Liver (tissue), 9 donors: ENCODE data around the gene GTSE1. TPM values are rescaled to one million over a fixed set of nuclear protein-coding genes. Genes with fewer than 3 reads are reported as not detected.

Source experiments
- DNase-seq: peaks from one replicate; pipeline ENCODE4 v3.0.0-alpha.2; 2017; ENCODE audit warnings: low spot score
- H3K27ac ChIP-seq, 2 donors: one replicate each; pipeline ENCODE4 v1.7.0; 2013; ENCODE audit warnings: inconsistent platforms in 2 of 2, low read length in 2 of 2, control low read depth in 1 of 2, low read depth in 1 of 2, mild to moderate bottlenecking in 1 of 2
- H3K27me3 ChIP-seq, 4 donors: one replicate each; pipeline versions ENCODE4 v1.6.1 to v1.7.0; 2013; ENCODE audit warnings: low read length in 3 of 4, inconsistent platforms in 1 of 4, mild to moderate bottlenecking in 1 of 4, moderate library complexity in 1 of 4; ENCODE audit not compliant: control insufficient read depth in 4 of 4, insufficient read depth in 4 of 4
- H3K36me3 ChIP-seq, 4 donors: one replicate each; pipeline versions ENCODE4 v1.6.1 to v1.7.0; 2013; ENCODE audit warnings: low read length in 3 of 4, mild to moderate bottlenecking in 3 of 4, low read depth in 1 of 4, moderate library complexity in 1 of 4; ENCODE audit not compliant: control insufficient read depth in 4 of 4, insufficient read depth in 3 of 4
- H3K4me1 ChIP-seq, 4 donors: one replicate each; pipeline versions ENCODE4 v1.6.1 to v1.7.0; 2013; ENCODE audit warnings: low read length in 3 of 4, mild to moderate bottlenecking in 3 of 4, moderate library complexity in 1 of 4; ENCODE audit not compliant: control insufficient read depth in 4 of 4, insufficient read depth in 4 of 4
- H3K4me3 ChIP-seq, 3 donors: one replicate each; pipeline versions ENCODE4 v1.6.1 to v1.7.0; 2013; ENCODE audit warnings: low read length in 3 of 3, control low read depth in 1 of 3, low read depth in 1 of 3, mild to moderate bottlenecking in 1 of 3
- H3K9ac ChIP-seq, 2 donors: one replicate each; pipeline ENCODE4 v1.7.0; 2013; ENCODE audit warnings: low read length in 2 of 2, mild to moderate bottlenecking in 2 of 2, moderate library complexity in 2 of 2, control low read depth in 1 of 2, low read depth in 1 of 2
- H3K9me3 ChIP-seq, 4 donors: one replicate each; pipeline versions ENCODE4 v1.6.1 to v1.7.0; 2013; ENCODE audit warnings: low read length in 3 of 4; ENCODE audit not compliant: control insufficient read depth in 4 of 4
- EGR1 ChIP-seq, 2 donors: IDR thresholded peaks; 2 replicates each; pipeline ENCODE4 v1.6.1; 2016 to 2018; ENCODE audit warnings: antibody characterized with exemption in 2 of 2, low read depth in 2 of 2
- FOXA1 ChIP-seq: IDR thresholded peaks from 2 replicates; pipeline ENCODE4 v1.6.1; 2016; ENCODE audit warnings: antibody characterized with exemption
- FOXA2 ChIP-seq: IDR thresholded peaks from 2 replicates; pipeline ENCODE4 v1.6.1; 2016; ENCODE audit warnings: antibody characterized with exemption
- GABPA ChIP-seq, 2 donors: IDR thresholded peaks in 1 of 2; conservative IDR thresholded peaks in 1 of 2; 2 replicates each; pipeline ENCODE4 v1.6.1; 2016; ENCODE audit warnings: antibody characterized with exemption in 2 of 2, mild to moderate bottlenecking in 1 of 2, moderate library complexity in 1 of 2
- HNF4A ChIP-seq, 2 donors: conservative IDR thresholded peaks; 2 replicates each; pipeline ENCODE4 v1.6.1; 2016; ENCODE audit warnings: antibody characterized with exemption in 2 of 2, mild to moderate bottlenecking in 2 of 2
- HNF4G ChIP-seq: IDR thresholded peaks from 2 replicates; pipeline ENCODE4 v1.6.1; 2016; ENCODE audit warnings: antibody characterized with exemption
- JUND ChIP-seq, 2 donors: IDR thresholded peaks; 2 replicates each; pipeline ENCODE4 v1.6.1; 2016; ENCODE audit warnings: antibody characterized with exemption in 2 of 2
- RAD21 ChIP-seq, 2 donors: IDR thresholded peaks; 2 replicates each; pipeline ENCODE4 v1.6.1; 2016; ENCODE audit warnings: antibody characterized with exemption in 2 of 2, mild to moderate bottlenecking in 2 of 2
- RXRA ChIP-seq, 2 donors: IDR thresholded peaks; 2 replicates each; pipeline ENCODE4 v1.6.1; 2017 to 2018; ENCODE audit warnings: antibody characterized with exemption in 2 of 2, mild to moderate bottlenecking in 1 of 2
- SP1 ChIP-seq: IDR thresholded peaks from 2 replicates; pipeline ENCODE4 v1.6.1; 2018; ENCODE audit warnings: antibody characterized with exemption, mild to moderate bottlenecking
- TAF1 ChIP-seq: conservative IDR thresholded peaks from 2 replicates; pipeline ENCODE4 v1.6.1; 2016; ENCODE audit warnings: antibody characterized with exemption, mild to moderate bottlenecking
- YY1 ChIP-seq: IDR thresholded peaks from 2 replicates; pipeline ENCODE4 v1.6.1; 2016; ENCODE audit warnings: antibody characterized with exemption, mild to moderate bottlenecking
- WGBS: extraction: QIAGEN DNeasy Blood & Tissue Kit; methylation state at CpG from one replicate; pipeline ENCODE4 v1.1.7; 2013; 5-methylcytosine and 5-hydroxymethylcytosine counted together
- polyA plus RNA-seq, 2 donors: library from polyadenylated mRNA; stranded (reverse) in 1 of 2; unstranded in 1 of 2; fragments of 200-250 nt in 1 of 2; fragments of >200 nt in 1 of 2; fragmentation: Nextera tagmentation in 1 of 2; extraction: Ambion mirVana in 1 of 2; gene quantifications; one replicate each; pipeline versions ENCODE4 v1.2.1 to v1.2.3, GENCODE V29; 2013 to 2015
- total RNA-seq, 2 donors: library from RNA; depleted of rRNA; stranded (reverse); fragments of >200 nt; gene quantifications; one replicate each; pipeline ENCODE4 v1.2.3, GENCODE V29; 2014
- TF ChIP-seq, protein P1 (sequence below): IDR thresholded peaks from 2 replicates; pipeline ENCODE4 v1.6.1; 2016; ENCODE audit warnings: antibody characterized with exemption
- TF ChIP-seq, protein P2 (sequence below): IDR thresholded peaks from 2 replicates; pipeline ENCODE4 v1.6.1; 2016; ENCODE audit warnings: antibody characterized with exemption, mild to moderate bottlenecking
- TF ChIP-seq, protein P3 (sequence below): IDR thresholded peaks from 2 replicates; pipeline ENCODE4 v1.6.1; 2016; ENCODE audit warnings: antibody characterized with exemption
- TF ChIP-seq, protein P4 (sequence below): fragments of 150-350 bp; IDR thresholded peaks from 2 replicates; pipeline ENCODE4 v1.5.1; 2017; ENCODE audit warnings: improper control_type of control experiment, low read depth, low read length; ENCODE audit not compliant: missing input control
- donor health status: healthy.
- donor health status: healthy.
- donor health status: healthy.
- donor health status: healthy.
- donor health status: healthy.

Gene GTSE1
- total and polyA plus RNA-seq, 4 donors = 0.17 to 13.9 (median 0.85) TPM

DNA sequence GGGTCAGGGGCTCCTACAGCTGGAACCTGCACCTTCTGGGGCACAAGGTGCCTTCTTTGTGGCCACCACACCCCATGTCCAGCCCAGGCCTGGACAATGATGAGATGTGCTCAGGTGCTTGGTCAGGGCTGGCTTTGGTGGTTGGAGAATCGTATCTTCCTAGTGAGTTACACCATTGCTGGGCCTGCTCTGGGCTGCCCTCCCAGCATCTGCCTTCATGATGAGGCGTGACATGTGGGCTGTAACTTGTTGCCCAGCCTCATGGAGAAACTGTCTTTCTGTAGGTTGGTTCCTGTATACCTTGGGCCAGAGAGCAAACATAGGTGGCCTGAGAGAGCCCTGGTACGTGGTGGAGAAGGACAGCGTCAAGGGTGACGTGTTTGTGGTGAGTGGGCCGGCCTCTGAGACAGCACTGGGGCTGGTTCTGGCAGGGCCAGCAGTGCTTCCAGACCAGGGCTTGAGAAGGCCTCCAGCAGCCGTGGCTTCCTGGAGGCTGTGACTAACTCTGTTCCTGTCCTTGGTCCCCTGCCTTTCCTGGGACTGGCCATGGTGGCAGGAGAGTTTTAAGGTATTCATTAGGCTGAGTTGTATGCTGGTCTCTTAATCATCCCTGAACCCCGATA is 56.9 kb downstream of the GTSE1 start:
- TF ChIP-seq RXRA (IDR thresholded peaks at IDR 0.05) (no peak), TAF1 (no peak), YY1 (no peak), SP1 (no peak), FOXA2 (no peak), HNF4A (conservative IDR thresholded peaks at IDR 0.05) (no peak), FOXA1 (no peak), HNF4G (no peak), RAD21 (IDR thresholded peaks at IDR 0.05) (no peak)
- TF ChIP-seq, protein P1, sequence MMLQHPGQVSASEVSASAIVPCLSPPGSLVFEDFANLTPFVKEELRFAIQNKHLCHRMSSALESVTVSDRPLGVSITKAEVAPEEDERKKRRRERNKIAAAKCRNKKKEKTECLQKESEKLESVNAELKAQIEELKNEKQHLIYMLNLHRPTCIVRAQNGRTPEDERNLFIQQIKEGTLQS = no peak
- TF ChIP-seq, protein P2, sequence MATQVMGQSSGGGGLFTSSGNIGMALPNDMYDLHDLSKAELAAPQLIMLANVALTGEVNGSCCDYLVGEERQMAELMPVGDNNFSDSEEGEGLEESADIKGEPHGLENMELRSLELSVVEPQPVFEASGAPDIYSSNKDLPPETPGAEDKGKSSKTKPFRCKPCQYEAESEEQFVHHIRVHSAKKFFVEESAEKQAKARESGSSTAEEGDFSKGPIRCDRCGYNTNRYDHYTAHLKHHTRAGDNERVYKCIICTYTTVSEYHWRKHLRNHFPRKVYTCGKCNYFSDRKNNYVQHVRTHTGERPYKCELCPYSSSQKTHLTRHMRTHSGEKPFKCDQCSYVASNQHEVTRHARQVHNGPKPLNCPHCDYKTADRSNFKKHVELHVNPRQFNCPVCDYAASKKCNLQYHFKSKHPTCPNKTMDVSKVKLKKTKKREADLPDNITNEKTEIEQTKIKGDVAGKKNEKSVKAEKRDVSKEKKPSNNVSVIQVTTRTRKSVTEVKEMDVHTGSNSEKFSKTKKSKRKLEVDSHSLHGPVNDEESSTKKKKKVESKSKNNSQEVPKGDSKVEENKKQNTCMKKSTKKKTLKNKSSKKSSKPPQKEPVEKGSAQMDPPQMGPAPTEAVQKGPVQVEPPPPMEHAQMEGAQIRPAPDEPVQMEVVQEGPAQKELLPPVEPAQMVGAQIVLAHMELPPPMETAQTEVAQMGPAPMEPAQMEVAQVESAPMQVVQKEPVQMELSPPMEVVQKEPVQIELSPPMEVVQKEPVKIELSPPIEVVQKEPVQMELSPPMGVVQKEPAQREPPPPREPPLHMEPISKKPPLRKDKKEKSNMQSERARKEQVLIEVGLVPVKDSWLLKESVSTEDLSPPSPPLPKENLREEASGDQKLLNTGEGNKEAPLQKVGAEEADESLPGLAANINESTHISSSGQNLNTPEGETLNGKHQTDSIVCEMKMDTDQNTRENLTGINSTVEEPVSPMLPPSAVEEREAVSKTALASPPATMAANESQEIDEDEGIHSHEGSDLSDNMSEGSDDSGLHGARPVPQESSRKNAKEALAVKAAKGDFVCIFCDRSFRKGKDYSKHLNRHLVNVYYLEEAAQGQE = no peak
- TF ChIP-seq, protein P3, sequence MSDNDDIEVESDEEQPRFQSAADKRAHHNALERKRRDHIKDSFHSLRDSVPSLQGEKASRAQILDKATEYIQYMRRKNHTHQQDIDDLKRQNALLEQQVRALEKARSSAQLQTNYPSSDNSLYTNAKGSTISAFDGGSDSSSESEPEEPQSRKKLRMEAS = no peak
- TF ChIP-seq, protein P4, sequence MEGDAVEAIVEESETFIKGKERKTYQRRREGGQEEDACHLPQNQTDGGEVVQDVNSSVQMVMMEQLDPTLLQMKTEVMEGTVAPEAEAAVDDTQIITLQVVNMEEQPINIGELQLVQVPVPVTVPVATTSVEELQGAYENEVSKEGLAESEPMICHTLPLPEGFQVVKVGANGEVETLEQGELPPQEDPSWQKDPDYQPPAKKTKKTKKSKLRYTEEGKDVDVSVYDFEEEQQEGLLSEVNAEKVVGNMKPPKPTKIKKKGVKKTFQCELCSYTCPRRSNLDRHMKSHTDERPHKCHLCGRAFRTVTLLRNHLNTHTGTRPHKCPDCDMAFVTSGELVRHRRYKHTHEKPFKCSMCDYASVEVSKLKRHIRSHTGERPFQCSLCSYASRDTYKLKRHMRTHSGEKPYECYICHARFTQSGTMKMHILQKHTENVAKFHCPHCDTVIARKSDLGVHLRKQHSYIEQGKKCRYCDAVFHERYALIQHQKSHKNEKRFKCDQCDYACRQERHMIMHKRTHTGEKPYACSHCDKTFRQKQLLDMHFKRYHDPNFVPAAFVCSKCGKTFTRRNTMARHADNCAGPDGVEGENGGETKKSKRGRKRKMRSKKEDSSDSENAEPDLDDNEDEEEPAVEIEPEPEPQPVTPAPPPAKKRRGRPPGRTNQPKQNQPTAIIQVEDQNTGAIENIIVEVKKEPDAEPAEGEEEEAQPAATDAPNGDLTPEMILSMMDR = no peak
- no peaks in the 10 kb centered on the region for H3K27me3 ChIP-seq
- 95% methylated on average over 8 of the region's 8 CpGs for WGBS
- peaks cover 18 to 65% (median 34%) of the 10 kb centered on the region in 4 donors for H3K36me3 ChIP-seq
- H3K9me3 ChIP-seq = no peaks in the 10 kb centered on the region
- no peaks in the 10 kb centered on the region for H3K4me1 ChIP-seq
- H3K9ac ChIP-seq = no peak overlapping the region
- H3K4me3 ChIP-seq = no peak overlapping the region
- no peak overlapping the region for H3K27ac ChIP-seq
- DNase-seq = no peak

DNA sequence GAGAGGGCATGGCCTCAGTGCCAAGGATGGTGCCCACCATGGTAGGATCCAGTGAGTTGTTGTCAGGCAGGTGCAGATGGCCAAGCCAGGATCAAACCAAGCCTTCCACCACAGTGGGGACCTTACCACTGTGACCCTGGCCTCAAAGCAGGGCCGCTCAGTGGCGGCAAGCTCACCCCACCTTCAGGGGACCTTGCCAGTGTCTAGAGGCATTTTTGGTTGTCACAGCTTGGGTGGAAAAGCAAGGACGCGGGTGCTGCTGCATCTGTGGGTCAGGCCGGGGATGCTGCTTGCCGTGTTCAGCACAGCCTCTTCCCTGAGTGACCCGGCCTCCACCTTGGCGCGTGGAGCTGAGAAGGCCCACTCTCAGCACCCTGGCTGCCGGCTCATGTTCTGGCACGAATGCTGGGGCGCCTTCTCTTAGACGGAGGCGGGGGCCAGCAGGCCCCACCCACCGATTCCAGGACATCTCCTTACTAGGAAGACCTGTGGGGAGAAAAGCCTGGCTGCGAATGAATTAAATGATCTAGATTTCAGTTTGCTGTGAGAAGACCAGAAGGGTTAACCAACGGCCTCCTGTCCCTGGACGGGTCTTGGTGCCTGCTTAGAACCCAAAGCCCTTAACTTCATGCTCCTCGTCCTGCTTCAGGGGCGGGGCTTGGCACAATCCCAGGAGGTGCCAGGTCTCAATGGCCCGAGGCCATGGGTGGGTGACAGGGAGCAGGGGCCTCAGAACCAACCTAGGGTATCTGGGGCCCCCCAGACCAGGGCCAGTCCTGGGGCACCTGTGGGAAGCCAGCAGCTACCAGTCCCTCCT is 57.7 kb downstream of the GTSE1 start:
- Histone ChIP-seq H3K9ac (no peak overlapping the region), H3K9me3 (no peaks in the 10 kb centered on the region), H3K4me1 (no peaks in the 10 kb centered on the region), H3K27ac (no peak overlapping the region), H3K36me3 (peaks cover 14 to 64% (median 33%) of the 10 kb centered on the region in 4 donors), H3K27me3 (no peaks in the 10 kb centered on the region), H3K4me3 (no peak overlapping the region)
- no peak for DNase-seq
- WGBS = 84% methylated on average over 21 of the region's 21 CpGs
- TF ChIP-seq, protein P4 = no peak
- TF ChIP-seq EGR1 (IDR thresholded peaks at IDR 0.05; ENCODE audit: low read depth in 2 of 2) (no peak), RXRA (IDR thresholded peaks at IDR 0.05) (no peak), YY1 (no peak), HNF4A (conservative IDR thresholded peaks at IDR 0.05) (no peak), FOXA2 (no peak), SP1 (no peak), TAF1 (no peak), HNF4G (no peak), JUND (IDR thresholded peaks at IDR 0.05) (no peak), GABPA (IDR thresholded peaks at IDR 0.05 in 1 of 2, conservative IDR thresholded peaks at IDR 0.05 in 1 of 2) (no peak), FOXA1 (no peak), RAD21 (IDR thresholded peaks at IDR 0.05) (no peak)
- TF ChIP-seq, protein P2 = no peak
- TF ChIP-seq, protein P1 = no peak
